Right atrium auricular region (tissue), 2 donors: ENCODE measurements around the gene GID4. TPM values are rescaled to one million over a fixed set of nuclear protein-coding genes. Genes with fewer than 3 reads are reported as not detected.

ENCODE experiments used
- DNase-seq: peaks from one replicate; pipeline ENCODE4 v3.0.0-alpha.2; 2019; ENCODE audit warnings: low spot score
- H3K27ac ChIP-seq, 2 donors: fragments of 200-600 bp; sonication (generic); 1 replicate in 1 of 2; 2 replicates in 1 of 2; pipeline ENCODE4 v1.5.1; 2016 to 2019
- H3K27me3 ChIP-seq, 2 donors: fragments of 200-600 bp; sonication (generic); one replicate each; pipeline versions ENCODE4 v1.5.1 to v1.6.0; 2017 to 2019
- H3K36me3 ChIP-seq: fragments of 200-600 bp; sonication (generic); one replicate; pipeline ENCODE4 v1.5.1; 2016
- H3K4me1 ChIP-seq, 2 donors: fragments of 200-600 bp; sonication (generic); one replicate each; pipeline versions ENCODE4 v1.5.1 to v1.6.0; 2017 to 2019
- H3K4me3 ChIP-seq, 2 donors: fragments of 200-600 bp; sonication (generic); 1 replicate in 1 of 2; 2 replicates in 1 of 2; pipeline ENCODE4 v1.5.1; 2017 to 2019; ENCODE audit warnings: mild to moderate bottlenecking in 1 of 2, moderate library complexity in 1 of 2
- H3K9me3 ChIP-seq, 2 donors: fragments of 200-600 bp; sonication (generic); one replicate each; pipeline ENCODE4 v1.5.1; 2019
- CTCF ChIP-seq, 2 donors: fragments of 200-600 bp; sonication (generic); IDR thresholded peaks; one replicate each; pipeline ENCODE4 v1.5.1; 2019; ENCODE audit warnings: antibody characterized with exemption in 2 of 2
- total RNA-seq, 2 donors: library from RNA; depleted of rRNA; stranded (reverse); fragments of >200 nt; gene quantifications; one replicate each; pipeline ENCODE4 v1.1.0, GENCODE V29; 2016

The GID4 gene
- total RNA-seq, 2 donors from 2014 or later = 14.0 to 22.1 TPM

GRCh38 chr17:18009609-18010420, 29.4 kb upstream of the GID4 start:
- TF ChIP-seq CTCF (IDR thresholded peaks at IDR 0.05) = no peak
- Histone ChIP-seq H3K9me3 (no peaks in the 10 kb centered on the region), H3K27me3 (no peaks in the 10 kb centered on the region), H3K36me3 (no peaks in the 10 kb centered on the region), H3K27ac (peak overlapping the region; percentile 47 to 50), H3K4me1 (peaks cover 0 to 8% of the 10 kb centered on the region in 2 donors), H3K4me3 (no peak overlapping the region)
- DNase-seq = no peak

GRCh38 chr17:18011286-18011685, 27.9 kb upstream of the GID4 start:
- TF ChIP-seq CTCF (IDR thresholded peaks at IDR 0.05) = no peak

GRCh38 chr17:18014006-18014405, 25.2 kb upstream of the GID4 start:
- Histone ChIP-seq H3K36me3 (peaks cover 8% of the 10 kb centered on the region), H3K9me3 (no peaks in the 10 kb centered on the region), H3K27ac (no peak overlapping the region), H3K27me3 (no peaks in the 10 kb centered on the region), H3K4me1 (peaks cover 0 to 17% of the 10 kb centered on the region in 2 donors), H3K4me3 (no peak overlapping the region)
- DNase-seq = no peak
- TF ChIP-seq CTCF (IDR thresholded peaks at IDR 0.05) = no peak

More at GRCh38 chr17:18011286-18011685, 27.9 kb upstream of the GID4 start:
- peaks cover 8% of the 10 kb centered on the region for H3K36me3 ChIP-seq
- peaks cover 0 to 8% of the 10 kb centered on the region in 2 donors for H3K4me1 ChIP-seq
- DNase-seq = no peak
- no peak overlapping the region for H3K4me3 ChIP-seq
- H3K27ac ChIP-seq = no peak overlapping the region
- no peaks in the 10 kb centered on the region for H3K27me3 ChIP-seq
- H3K9me3 ChIP-seq = no peaks in the 10 kb centered on the region

GRCh38 chr17:18015593-18015992, 23.6 kb upstream of the GID4 start:
- peaks cover 0 to 30% of the 10 kb centered on the region in 2 donors for H3K4me1 ChIP-seq
- DNase-seq = no peak
- peaks cover 8% of the 10 kb centered on the region for H3K36me3 ChIP-seq

GRCh38 chr17:18016426-18016825, 22.8 kb upstream of the GID4 start:
- Histone ChIP-seq H3K36me3 (peaks cover 10% of the 10 kb centered on the region), H3K27me3 (no peaks in the 10 kb centered on the region), H3K27ac (peak overlapping the region; percentile 5 to 69), H3K9me3 (no peaks in the 10 kb centered on the region), H3K4me3 (no peak overlapping the region), H3K4me1 (peaks cover 0 to 30% of the 10 kb centered on the region in 2 donors)
- TF ChIP-seq CTCF (IDR thresholded peaks at IDR 0.05) = no peak
- DNase-seq = no peak

More at GRCh38 chr17:18015593-18015992, 23.6 kb upstream of the GID4 start:
- Histone ChIP-seq H3K27ac (no peak overlapping the region), H3K9me3 (no peaks in the 10 kb centered on the region), H3K27me3 (no peaks in the 10 kb centered on the region), H3K4me3 (no peak overlapping the region)
- TF ChIP-seq CTCF (IDR thresholded peaks at IDR 0.05) = no peak
